Caco-2 (cell line): ENCODE results near the gene GPS1. TPM values are rescaled to one million over a fixed set of nuclear protein-coding genes. Genes with fewer than 3 reads are reported as not detected.

Experiments
- BruUV-seq: library from RNA; stranded (reverse); fragments of 400-500 nt; replicated peaks from 2 replicates; lab custom pipeline; 2021; lab: Mats Ljungman, UMichigan
- CTCF ChIA-PET: fragments of 300-600 bp; sonication (Branson Sonifier 250); formaldehyde crosslinking; loops from one replicate; lab custom pipeline; 2022; ENCODE audit warnings: antibody characterized with exemption; lab: Charles Lee
- POLR2A ChIA-PET: fragments of 300-600 bp; sonication (Branson Sonifier 250); formaldehyde crosslinking; loops from one replicate; lab custom pipeline; 2022; ENCODE audit warnings: antibody characterized with exemption; lab: Charles Lee
- DNase-seq, 2 experiments: peaks; one replicate each; pipeline versions ENCODE4 v3.0.0 to v3.0.0-alpha.2; 2020 to 2022
- H3K27me3 ChIP-seq: replicated peaks from 2 replicates; pipeline ENCODE4 v1.6.0; 2011; ENCODE audit warnings: low read length; ENCODE audit not compliant: control insufficient read depth, insufficient read depth
- H3K36me3 ChIP-seq: 2 replicates; pipeline ENCODE4 v1.5.1; 2011; ENCODE audit warnings: low read length; ENCODE audit not compliant: control insufficient read depth, insufficient read depth
- H3K4me1 ChIP-seq: fragments of 250-450 bp; sonication (Bioruptor Pico); 2 replicates; pipeline ENCODE4 v1.5.1; 2020; ENCODE audit warnings: mild to moderate bottlenecking
- H3K4me3 ChIP-seq: 2 replicates; pipeline ENCODE4 v1.5.1; 2011; ENCODE audit warnings: low read depth, mild to moderate bottlenecking, control low read depth, low read length
- H3K9me3 ChIP-seq: fragments of 250-450 bp; sonication (Bioruptor Pico); 2 replicates; pipeline ENCODE4 v1.5.1; 2020; ENCODE audit warnings: mild to moderate bottlenecking, moderate library complexity
- H3K27ac Mint-ChIP-seq: one replicate; pipeline ENCODE4 v1.8.0; 2022; ENCODE audit warnings: mixed read lengths; ENCODE audit not compliant: unreplicated experiment
- H3K27me3 Mint-ChIP-seq: one replicate; pipeline ENCODE4 v1.8.0; 2022; ENCODE audit warnings: mixed read lengths; ENCODE audit not compliant: insufficient read depth, unreplicated experiment
- H3K36me3 Mint-ChIP-seq: one replicate; pipeline ENCODE4 v1.8.0; 2022; ENCODE audit warnings: mild to moderate bottlenecking, mixed read lengths; ENCODE audit not compliant: insufficient read depth, unreplicated experiment
- H3K4me1 Mint-ChIP-seq: one replicate; pipeline ENCODE4 v1.8.0; 2022; ENCODE audit warnings: low read depth, mixed read lengths; ENCODE audit not compliant: unreplicated experiment
- H3K4me3 Mint-ChIP-seq: one replicate; pipeline ENCODE4 v1.8.0; 2022; ENCODE audit warnings: mild to moderate bottlenecking, moderate library complexity, mixed read lengths; ENCODE audit not compliant: unreplicated experiment
- H3K9me3 Mint-ChIP-seq: one replicate; pipeline ENCODE4 v1.8.0; 2022; ENCODE audit warnings: mixed read lengths; ENCODE audit not compliant: unreplicated experiment
- CTCF ChIP-seq, 2 experiments: fragments of 200-600 bp in 1 of 2; IDR thresholded peaks; 1 replicate in 1 of 2; 2 replicates in 1 of 2; pipeline versions ENCODE4 v1.5.1 to v1.8.0; 2011 to 2022; ENCODE audit warnings: antibody characterized with exemption in 1 of 2, control low read depth in 1 of 2, inconsistent platforms in 1 of 2, low read depth in 1 of 2, low read length in 1 of 2, mild to moderate bottlenecking in 1 of 2, moderate library complexity in 1 of 2; ENCODE audit not compliant: insufficient read depth in 1 of 2, severe bottlenecking in 1 of 2, unreplicated experiment in 1 of 2
- intact Hi-C: fragments of 100-400 bp; cut with micrococcal nuclease; formaldehyde crosslinking; loops from one replicate; pipeline ENCODE4 v1.10.0; 2022; ENCODE audit not compliant: unreplicated experiment
- total RNA-seq: library from RNA; stranded (reverse); gene quantifications from 2 replicates; pipeline ENCODE4 v1.2.3, GENCODE V29; 2022

Gene GPS1
- total RNA-seq, 1 experiment from 2014 or later = 195 TPM

GRCh38 chr17:82056729-82057621 is 5.3 kb downstream of the GPS1 start:
- POLR2A ChIA-PET = no interaction called here
- Histone ChIP-seq H3K4me1 (no peaks in the 10 kb centered on the region; the same call in 1 of the 2 replicates), H3K9me3 (no peaks in the 10 kb centered on the region), H3K36me3 (peaks cover 1% of the 10 kb centered on the region; the same call in 1 of the 2 replicates), H3K27me3 (no peaks in the 10 kb centered on the region), H3K4me3 (no peak overlapping the region)
- peaks cover 71% of the 10 kb centered on the region for H3K36me3 Mint-ChIP-seq
- no peaks in the 10 kb centered on the region for H3K27me3 Mint-ChIP-seq
- BruUV-seq = TSS peak; percentile 54
- H3K4me1 Mint-ChIP-seq = no peaks in the 10 kb centered on the region
- H3K4me3 Mint-ChIP-seq = no peak overlapping the region
- CTCF ChIA-PET = interaction anchor here (1.1 kb wide), 1 partner anchor 19 kb away, joined by 3 read pairs; the partner anchor contains the start of gene DCXR
- peak overlapping the region; percentile 29 for H3K27ac Mint-ChIP-seq
- no peaks in the 10 kb centered on the region for H3K9me3 Mint-ChIP-seq
- TF ChIP-seq CTCF (IDR thresholded peaks at IDR 0.05; ENCODE audit: insufficient read depth in 1 of 2, low read depth in 1 of 2, low read length in 1 of 2, severe bottlenecking in 1 of 2, unreplicated experiment in 1 of 2) = no peak
- intact Hi-C loops = no loop called here
- no peak for DNase-seq

GRCh38 chr17:82058230-82058854 is 6.6 kb downstream of the GPS1 start:
- BruUV-seq = no TSS peak
- no peak for DNase-seq
- H3K9me3 Mint-ChIP-seq = no peaks in the 10 kb centered on the region
- no peak for TF ChIP-seq CTCF (IDR thresholded peaks at IDR 0.05; ENCODE audit: insufficient read depth in 1 of 2, low read depth in 1 of 2, low read length in 1 of 2, severe bottlenecking in 1 of 2, unreplicated experiment in 1 of 2)
- CTCF ChIA-PET = no interaction called here
- H3K4me1 Mint-ChIP-seq = no peaks in the 10 kb centered on the region
- H3K27me3 Mint-ChIP-seq = no peaks in the 10 kb centered on the region
- POLR2A ChIA-PET = no interaction called here
- H3K36me3 ChIP-seq = peaks cover 1% of the 10 kb centered on the region; the same call in 1 of the 2 replicates
- no peaks in the 10 kb centered on the region for H3K27me3 ChIP-seq
- intact Hi-C loops = no loop called here
- H3K9me3 ChIP-seq = no peaks in the 10 kb centered on the region
- no peak overlapping the region for H3K4me3 ChIP-seq
- H3K27ac Mint-ChIP-seq = no peak overlapping the region
- no peaks in the 10 kb centered on the region for H3K4me1 ChIP-seq
- H3K4me3 Mint-ChIP-seq = no peak overlapping the region
- H3K36me3 Mint-ChIP-seq = peaks cover 74% of the 10 kb centered on the region

- Histone ChIP-seq H3K4me3 (no peak overlapping the region), H3K27me3 (no peaks in the 10 kb centered on the region), H3K9me3 (no peaks in the 10 kb centered on the region), H3K36me3 (peaks cover 3% of the 10 kb centered on the region), H3K4me1 (no peaks in the 10 kb centered on the region)
- intact Hi-C loops = no loop called here
- H3K27ac Mint-ChIP-seq = no peak overlapping the region
- H3K27me3 Mint-ChIP-seq = no peaks in the 10 kb centered on the region
- ChIA-PET CTCF (no interaction called here), POLR2A (no interaction called here)
- peaks cover 74% of the 10 kb centered on the region for H3K36me3 Mint-ChIP-seq
- no TSS peak for BruUV-seq
- no peaks in the 10 kb centered on the region for H3K9me3 Mint-ChIP-seq
- H3K4me1 Mint-ChIP-seq = no peaks in the 10 kb centered on the region
- H3K4me3 Mint-ChIP-seq = no peak overlapping the region
- no peak for DNase-seq
- TF ChIP-seq CTCF (IDR thresholded peaks at IDR 0.05; ENCODE audit: insufficient read depth in 1 of 2, low read depth in 1 of 2, low read length in 1 of 2, severe bottlenecking in 1 of 2, unreplicated experiment in 1 of 2) = no peak
These were observed 7.2 kb downstream of the GPS1 start for GRCh38 chr17:82058855-82059249.
